Caco-2 (cell line): ENCODE results near the gene PLAU. TPM values are rescaled to one million over a fixed set of nuclear protein-coding genes. Genes with fewer than 3 reads are reported as not detected.

Experiments
- BruUV-seq: library from RNA; stranded (reverse); fragments of 400-500 nt; replicated peaks from 2 replicates; lab custom pipeline; 2021; lab: Mats Ljungman, UMichigan
- CTCF ChIA-PET: fragments of 300-600 bp; sonication (Branson Sonifier 250); formaldehyde crosslinking; loops from one replicate; lab custom pipeline; 2022; ENCODE audit warnings: antibody characterized with exemption; lab: Charles Lee
- POLR2A ChIA-PET: fragments of 300-600 bp; sonication (Branson Sonifier 250); formaldehyde crosslinking; loops from one replicate; lab custom pipeline; 2022; ENCODE audit warnings: antibody characterized with exemption; lab: Charles Lee
- DNase-seq, 2 experiments: peaks; one replicate each; pipeline versions ENCODE4 v3.0.0 to v3.0.0-alpha.2; 2020 to 2022
- H3K27me3 ChIP-seq: replicated peaks from 2 replicates; pipeline ENCODE4 v1.6.0; 2011; ENCODE audit warnings: low read length; ENCODE audit not compliant: control insufficient read depth, insufficient read depth
- H3K36me3 ChIP-seq: 2 replicates; pipeline ENCODE4 v1.5.1; 2011; ENCODE audit warnings: low read length; ENCODE audit not compliant: control insufficient read depth, insufficient read depth
- H3K4me1 ChIP-seq: fragments of 250-450 bp; sonication (Bioruptor Pico); 2 replicates; pipeline ENCODE4 v1.5.1; 2020; ENCODE audit warnings: mild to moderate bottlenecking
- H3K4me3 ChIP-seq: 2 replicates; pipeline ENCODE4 v1.5.1; 2011; ENCODE audit warnings: low read depth, mild to moderate bottlenecking, control low read depth, low read length
- H3K9me3 ChIP-seq: fragments of 250-450 bp; sonication (Bioruptor Pico); 2 replicates; pipeline ENCODE4 v1.5.1; 2020; ENCODE audit warnings: mild to moderate bottlenecking, moderate library complexity
- H3K27ac Mint-ChIP-seq: one replicate; pipeline ENCODE4 v1.8.0; 2022; ENCODE audit warnings: mixed read lengths; ENCODE audit not compliant: unreplicated experiment
- H3K27me3 Mint-ChIP-seq: one replicate; pipeline ENCODE4 v1.8.0; 2022; ENCODE audit warnings: mixed read lengths; ENCODE audit not compliant: insufficient read depth, unreplicated experiment
- H3K36me3 Mint-ChIP-seq: one replicate; pipeline ENCODE4 v1.8.0; 2022; ENCODE audit warnings: mild to moderate bottlenecking, mixed read lengths; ENCODE audit not compliant: insufficient read depth, unreplicated experiment
- H3K4me1 Mint-ChIP-seq: one replicate; pipeline ENCODE4 v1.8.0; 2022; ENCODE audit warnings: low read depth, mixed read lengths; ENCODE audit not compliant: unreplicated experiment
- H3K4me3 Mint-ChIP-seq: one replicate; pipeline ENCODE4 v1.8.0; 2022; ENCODE audit warnings: mild to moderate bottlenecking, moderate library complexity, mixed read lengths; ENCODE audit not compliant: unreplicated experiment
- H3K9me3 Mint-ChIP-seq: one replicate; pipeline ENCODE4 v1.8.0; 2022; ENCODE audit warnings: mixed read lengths; ENCODE audit not compliant: unreplicated experiment
- intact Hi-C: fragments of 100-400 bp; cut with micrococcal nuclease; formaldehyde crosslinking; loops from one replicate; pipeline ENCODE4 v1.10.0; 2022; ENCODE audit not compliant: unreplicated experiment
- total RNA-seq: library from RNA; stranded (reverse); gene quantifications from 2 replicates; pipeline ENCODE4 v1.2.3, GENCODE V29; 2022
- TF ChIP-seq, protein P1 (sequence below), 2 experiments: fragments of 200-600 bp in 1 of 2; IDR thresholded peaks; 1 replicate in 1 of 2; 2 replicates in 1 of 2; pipeline versions ENCODE4 v1.5.1 to v1.8.0; 2011 to 2022; ENCODE audit warnings: antibody characterized with exemption in 1 of 2, control low read depth in 1 of 2, inconsistent platforms in 1 of 2, low read depth in 1 of 2, low read length in 1 of 2, mild to moderate bottlenecking in 1 of 2, moderate library complexity in 1 of 2; ENCODE audit not compliant: insufficient read depth in 1 of 2, severe bottlenecking in 1 of 2, unreplicated experiment in 1 of 2

The PLAU gene
- total RNA-seq, 1 experiment from 2014 or later, result 1.2 TPM

DNA sequence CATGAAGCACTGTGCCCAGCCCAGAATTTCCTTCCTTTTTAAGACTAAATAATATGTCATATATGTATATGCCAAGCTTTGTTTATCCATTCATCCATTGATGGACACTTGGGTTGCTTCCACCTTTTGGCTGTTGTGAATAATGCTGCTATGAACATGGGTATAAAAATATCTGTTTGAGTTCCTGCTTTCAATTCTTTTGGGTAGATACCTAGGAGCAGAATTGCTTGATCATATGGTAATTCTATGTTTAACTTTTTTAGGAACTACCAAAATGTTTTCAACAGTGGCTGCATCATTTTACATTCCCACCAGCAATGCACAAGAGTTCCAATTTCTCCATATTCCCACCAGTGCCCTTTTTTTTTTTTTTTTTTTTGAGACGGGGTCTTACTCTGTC is 13.2 kb upstream of the PLAU start:
- POLR2A ChIA-PET, result no interaction called here
- H3K27me3 Mint-ChIP-seq, result no peaks in the 10 kb centered on the region
- CTCF ChIA-PET, result no interaction called here
- no peak overlapping the region for H3K4me3 Mint-ChIP-seq
- H3K9me3 ChIP-seq, result no peaks in the 10 kb centered on the region
- TF ChIP-seq, protein P1, sequence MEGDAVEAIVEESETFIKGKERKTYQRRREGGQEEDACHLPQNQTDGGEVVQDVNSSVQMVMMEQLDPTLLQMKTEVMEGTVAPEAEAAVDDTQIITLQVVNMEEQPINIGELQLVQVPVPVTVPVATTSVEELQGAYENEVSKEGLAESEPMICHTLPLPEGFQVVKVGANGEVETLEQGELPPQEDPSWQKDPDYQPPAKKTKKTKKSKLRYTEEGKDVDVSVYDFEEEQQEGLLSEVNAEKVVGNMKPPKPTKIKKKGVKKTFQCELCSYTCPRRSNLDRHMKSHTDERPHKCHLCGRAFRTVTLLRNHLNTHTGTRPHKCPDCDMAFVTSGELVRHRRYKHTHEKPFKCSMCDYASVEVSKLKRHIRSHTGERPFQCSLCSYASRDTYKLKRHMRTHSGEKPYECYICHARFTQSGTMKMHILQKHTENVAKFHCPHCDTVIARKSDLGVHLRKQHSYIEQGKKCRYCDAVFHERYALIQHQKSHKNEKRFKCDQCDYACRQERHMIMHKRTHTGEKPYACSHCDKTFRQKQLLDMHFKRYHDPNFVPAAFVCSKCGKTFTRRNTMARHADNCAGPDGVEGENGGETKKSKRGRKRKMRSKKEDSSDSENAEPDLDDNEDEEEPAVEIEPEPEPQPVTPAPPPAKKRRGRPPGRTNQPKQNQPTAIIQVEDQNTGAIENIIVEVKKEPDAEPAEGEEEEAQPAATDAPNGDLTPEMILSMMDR (IDR thresholded peaks at IDR 0.05; ENCODE audit: insufficient read depth in 1 of 2, low read depth in 1 of 2, low read length in 1 of 2, severe bottlenecking in 1 of 2, unreplicated experiment in 1 of 2), result no peak
- BruUV-seq, result no TSS peak
- no peak overlapping the region for H3K4me3 ChIP-seq
- H3K36me3 Mint-ChIP-seq, result no peaks in the 10 kb centered on the region
- no peaks in the 10 kb centered on the region for H3K9me3 Mint-ChIP-seq
- peaks cover 15% of the 10 kb centered on the region for H3K4me1 ChIP-seq
- no peak for DNase-seq
- intact Hi-C loops, result no loop called here
- no peaks in the 10 kb centered on the region for H3K36me3 ChIP-seq
- H3K4me1 Mint-ChIP-seq, result peaks cover 20% of the 10 kb centered on the region
- no peak overlapping the region for H3K27ac Mint-ChIP-seq
- no peaks in the 10 kb centered on the region for H3K27me3 ChIP-seq

- Histone ChIP-seq H3K9me3 (no peaks in the 10 kb centered on the region), H3K4me1 (peaks cover 15% of the 10 kb centered on the region), H3K36me3 (no peaks in the 10 kb centered on the region), H3K4me3 (no peak overlapping the region), H3K27me3 (no peaks in the 10 kb centered on the region)
- intact Hi-C loops, result no loop called here
- POLR2A ChIA-PET, result no interaction called here
- Mint-ChIP-seq H3K4me3 (no peak overlapping the region), H3K27ac (no peak overlapping the region), H3K36me3 (no peaks in the 10 kb centered on the region), H3K9me3 (no peaks in the 10 kb centered on the region), H3K27me3 (no peaks in the 10 kb centered on the region), H3K4me1 (peaks cover 20% of the 10 kb centered on the region)
- no peak for DNase-seq
- CTCF ChIA-PET, result interaction anchor here (0.8 to 1.0 kb wide), 4 partner anchors 13 to 183 kb away, joined by 3 to 5 read pairs (median 3); a partner anchor contains a TSS
- no TSS peak for BruUV-seq
- TF ChIP-seq, protein P1 (IDR thresholded peaks at IDR 0.05; ENCODE audit: insufficient read depth in 1 of 2, low read depth in 1 of 2, low read length in 1 of 2, severe bottlenecking in 1 of 2, unreplicated experiment in 1 of 2), result no peak
Measured at GRCh38 chr10:73898730-73899410, 12.1 kb upstream of the PLAU start.

DNA sequence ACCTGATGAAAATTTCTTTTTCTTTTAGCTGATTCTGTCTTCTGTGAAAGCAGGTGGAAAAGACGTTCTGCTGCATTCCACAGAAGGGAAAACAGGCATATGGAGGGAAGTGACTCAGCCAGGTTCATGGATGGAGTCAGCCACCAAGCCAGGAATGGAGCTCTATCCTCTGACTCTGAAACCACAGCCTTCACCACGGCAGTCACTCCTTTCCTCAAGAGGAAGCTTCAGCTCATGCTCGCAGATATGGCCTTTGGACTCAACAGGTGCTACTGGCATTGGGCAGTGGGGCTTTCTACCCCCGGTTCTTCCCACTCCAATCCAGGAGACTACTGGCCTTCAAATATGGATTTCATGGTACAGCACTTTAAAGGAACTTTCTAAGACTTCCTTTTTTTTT is 11.5 kb upstream of the PLAU start:
- no peaks in the 10 kb centered on the region for H3K36me3 Mint-ChIP-seq
- CTCF ChIA-PET, result interaction anchor here (0.6 to 1.0 kb wide), 5 partner anchors 12 to 182 kb away, joined by 3 to 5 read pairs (median 3); a partner anchor contains a TSS
- H3K4me1 Mint-ChIP-seq, result peaks cover 20% of the 10 kb centered on the region
- intact Hi-C loops, result no loop called here
- no peak overlapping the region for H3K27ac Mint-ChIP-seq
- BruUV-seq, result no TSS peak
- H3K27me3 Mint-ChIP-seq, result no peaks in the 10 kb centered on the region
- Histone ChIP-seq H3K4me3 (no peak overlapping the region), H3K36me3 (no peaks in the 10 kb centered on the region), H3K4me1 (peaks cover 15% of the 10 kb centered on the region), H3K27me3 (no peaks in the 10 kb centered on the region), H3K9me3 (no peaks in the 10 kb centered on the region)
- H3K9me3 Mint-ChIP-seq, result no peaks in the 10 kb centered on the region
- DNase-seq, result peak; percentile 30 to 43
- TF ChIP-seq, protein P1 (IDR thresholded peaks at IDR 0.05; ENCODE audit: insufficient read depth in 1 of 2, low read depth in 1 of 2, low read length in 1 of 2, severe bottlenecking in 1 of 2, unreplicated experiment in 1 of 2), result no peak
- H3K4me3 Mint-ChIP-seq, result no peak overlapping the region
- POLR2A ChIA-PET, result no interaction called here
